Mesothelial cell of epicardium (in vitro differentiated cells): ENCODE data around the gene MUS81. TPM values are rescaled to one million over a fixed set of nuclear protein-coding genes. Genes with fewer than 3 reads are reported as not detected.

Experiments
- DNase-seq, 2 experiments: peaks; one replicate each; pipeline ENCODE4 v3.0.0; 2021; ENCODE audit warnings: low spot score in 2 of 2; ENCODE audit not compliant: unreplicated experiment in 2 of 2
- H3K27ac Mint-ChIP-seq: 2 replicates; pipeline ENCODE4 v1.8.0; 2021; ENCODE audit warnings: mixed read lengths
- H3K27me3 Mint-ChIP-seq: 2 replicates; pipeline ENCODE4 v1.8.0; 2021; ENCODE audit warnings: low read depth, mixed read lengths
- H3K36me3 Mint-ChIP-seq: 2 replicates; pipeline ENCODE4 v1.8.0; 2021; ENCODE audit warnings: mixed read lengths
- H3K4me1 Mint-ChIP-seq: 2 replicates; pipeline ENCODE4 v1.8.0; 2021; ENCODE audit warnings: mixed read lengths
- H3K4me3 Mint-ChIP-seq: 2 replicates; pipeline ENCODE4 v1.8.0; 2021; ENCODE audit warnings: mild to moderate bottlenecking, moderate library complexity, mixed read lengths
- H3K9me3 Mint-ChIP-seq: 2 replicates; pipeline ENCODE4 v1.8.0; 2021; ENCODE audit warnings: mixed read lengths
- CTCF ChIP-seq: fragments of 200-600 bp; sonication (generic); IDR thresholded peaks from one replicate; pipeline ENCODE4 v1.5.0; 2021; ENCODE audit warnings: antibody characterized with exemption; ENCODE audit not compliant: unreplicated experiment
- total RNA-seq: library from RNA; stranded (reverse); gene quantifications from 3 replicates; pipeline ENCODE4 v1.2.1, GENCODE V29; 2021

MUS81 gene
- total RNA-seq, 1 donor from 2014 or later = 73.7 TPM

GRCh38 chr11:65900125-65900898, 40.1 kb downstream of the MUS81 start, which contains the start of gene FOSL1:
FOSL1 (minus strand) TSS chr11:65900388; CDS start chr11:65900339, 49 bp downstream.
- Mint-ChIP-seq H3K27me3 (peaks cover 83% of the 10 kb centered on the region), H3K9me3 (no peaks in the 10 kb centered on the region), H3K4me3 (peak within 1 kb of the TSS; percentile 59), H3K36me3 (no peaks in the 10 kb centered on the region), H3K4me1 (peaks cover 3% of the 10 kb centered on the region), H3K27ac (no peak within 1 kb of the TSS)
- TF ChIP-seq CTCF = no peak
- DNase-seq = peak in 1 of 2 experiments; percentile 70

- Mint-ChIP-seq H3K36me3 (no peaks in the 10 kb centered on the region), H3K4me1 (peaks cover 3% of the 10 kb centered on the region), H3K4me3 (peak overlapping the region; percentile 59), H3K27me3 (peaks cover 78% of the 10 kb centered on the region), H3K9me3 (no peaks in the 10 kb centered on the region), H3K27ac (no peak overlapping the region)
- no peak for DNase-seq
- no peak for TF ChIP-seq CTCF
Observed at GRCh38 chr11:65900899-65901180, 40.6 kb downstream of the MUS81 start.

- H3K36me3 Mint-ChIP-seq = no peaks in the 10 kb centered on the region
- H3K4me1 Mint-ChIP-seq = peaks cover 3% of the 10 kb centered on the region
- H3K27me3 Mint-ChIP-seq = peaks cover 64% of the 10 kb centered on the region
- no peak for DNase-seq
- no peaks in the 10 kb centered on the region for H3K9me3 Mint-ChIP-seq
- H3K4me3 Mint-ChIP-seq = no peak overlapping the region
- no peak overlapping the region for H3K27ac Mint-ChIP-seq
- TF ChIP-seq CTCF = no peak
Observed at GRCh38 chr11:65903068-65903481, 42.8 kb downstream of the MUS81 start.

GRCh38 chr11:65903715-65904114, 43.5 kb downstream of the MUS81 start:
- no peak for DNase-seq
- Mint-ChIP-seq H3K4me1 (peaks cover 2% of the 10 kb centered on the region), H3K27me3 (peaks cover 59% of the 10 kb centered on the region), H3K27ac (no peak overlapping the region), H3K9me3 (no peaks in the 10 kb centered on the region), H3K36me3 (no peaks in the 10 kb centered on the region), H3K4me3 (no peak overlapping the region)
- TF ChIP-seq CTCF = no peak

- Mint-ChIP-seq H3K4me3 (no peak overlapping the region), H3K27ac (no peak overlapping the region), H3K4me1 (peaks cover 2% of the 10 kb centered on the region), H3K36me3 (no peaks in the 10 kb centered on the region), H3K9me3 (no peaks in the 10 kb centered on the region), H3K27me3 (peaks cover 44% of the 10 kb centered on the region)
- DNase-seq = no peak
- no peak for TF ChIP-seq CTCF
Observed at GRCh38 chr11:65906602-65907001, 46.4 kb downstream of the MUS81 start.

- H3K36me3 Mint-ChIP-seq = no peaks in the 10 kb centered on the region
- H3K9me3 Mint-ChIP-seq = no peaks in the 10 kb centered on the region
- DNase-seq = no peak
- H3K4me1 Mint-ChIP-seq = peaks cover 3% of the 10 kb centered on the region
- H3K27me3 Mint-ChIP-seq = peaks cover 31% of the 10 kb centered on the region
- no peak for TF ChIP-seq CTCF
- H3K27ac Mint-ChIP-seq = no peak overlapping the region
- H3K4me3 Mint-ChIP-seq = no peak overlapping the region
Observed at GRCh38 chr11:65907878-65908277, 47.6 kb downstream of the MUS81 start.
